ENCODE results near the gene ADGRA1. TPM values are rescaled to one million over a fixed set of nuclear protein-coding genes. Genes with fewer than 3 reads are reported as not detected.

Gene ADGRA1
- total RNA-seq, 1 donor from 2014 or later: not detected

DNA sequence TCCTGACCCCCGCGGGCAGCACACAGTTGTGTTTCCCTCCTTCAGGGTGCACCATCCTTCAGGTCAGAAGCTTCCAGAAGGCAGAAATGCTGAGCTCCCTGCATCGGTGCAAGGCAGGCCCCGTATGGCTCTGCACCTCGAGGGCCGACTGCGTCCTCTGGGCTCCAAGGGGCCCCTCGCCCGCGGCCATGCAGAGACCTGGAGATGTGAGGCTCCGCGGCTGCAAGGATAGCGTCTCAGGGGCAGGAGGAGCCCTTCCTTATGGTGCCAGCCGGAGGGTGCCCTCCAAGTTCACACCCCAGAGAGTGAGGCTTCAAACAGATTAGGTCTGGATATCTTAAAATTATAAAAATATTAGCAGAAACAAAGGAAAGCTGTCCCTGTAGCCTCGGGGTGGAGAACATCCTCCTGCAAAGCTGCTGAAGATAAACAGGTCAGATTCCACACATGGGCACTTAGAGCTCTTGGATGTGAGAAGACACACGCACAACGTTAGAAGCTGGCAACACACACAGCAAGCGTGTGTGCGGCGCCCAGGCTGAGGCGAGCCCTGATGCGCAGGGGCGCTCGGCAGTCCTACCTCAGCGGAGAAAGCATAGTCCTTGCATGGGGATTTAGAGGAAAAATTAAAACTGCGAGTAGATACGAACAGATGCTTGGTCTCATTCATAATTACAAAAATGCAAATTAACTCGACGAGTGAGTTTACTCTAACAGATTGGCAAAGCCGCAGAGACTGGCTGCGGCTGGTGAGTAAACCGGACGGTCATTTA lies 92.7 kb downstream of the ADGRA1 start:
- no peaks in the 10 kb centered on the region for H3K4me1 Mint-ChIP-seq
- DNase-seq: no peak
- H3K36me3 Mint-ChIP-seq (ENCODE audit: low read depth): peaks cover 2% of the 10 kb centered on the region
- H3K27me3 Mint-ChIP-seq: no peaks in the 10 kb centered on the region
- peaks cover 23% of the 10 kb centered on the region for H3K9me3 Mint-ChIP-seq
- intact Hi-C loops (cut with micrococcal nuclease): no loop called here
- no peak overlapping the region for H3K27ac Mint-ChIP-seq
- H3K4me3 Mint-ChIP-seq: no peak overlapping the region

DNA sequence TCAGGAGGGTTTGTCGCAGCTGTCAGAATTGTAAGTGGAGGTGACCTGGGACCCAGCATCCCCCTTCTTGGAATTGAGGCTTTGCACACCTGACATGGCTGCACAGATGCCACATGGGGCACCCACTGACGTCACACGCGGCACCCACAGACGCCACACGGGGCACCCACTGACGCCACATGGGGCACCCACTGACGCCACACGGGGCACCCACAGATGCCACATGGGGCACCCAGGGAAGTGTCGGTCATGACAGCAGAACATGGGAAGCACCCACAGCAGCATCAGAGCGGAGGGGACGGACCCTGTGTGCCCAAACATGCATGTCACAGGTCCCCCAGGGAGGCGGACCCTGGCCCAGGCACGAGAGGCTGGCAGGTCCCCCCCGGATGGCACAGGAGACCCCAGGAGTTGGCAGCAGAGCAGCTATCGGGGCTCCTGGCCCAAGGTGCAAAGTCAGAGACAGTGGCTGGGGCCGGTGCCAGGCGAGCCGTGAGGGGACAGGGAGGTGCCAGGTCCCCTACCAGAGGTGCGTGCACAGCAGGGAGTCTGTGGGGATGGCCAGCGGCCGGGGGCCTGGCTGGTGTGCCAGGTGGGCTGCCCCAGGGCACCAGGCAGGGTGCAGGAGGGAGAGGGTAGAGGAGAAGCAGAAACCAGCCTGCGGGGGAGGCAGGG lies 93.4 kb downstream of the ADGRA1 start:
- Mint-ChIP-seq H3K27ac (no peak overlapping the region), H3K36me3 (ENCODE audit: low read depth) (peaks cover 2% of the 10 kb centered on the region), H3K4me1 (no peaks in the 10 kb centered on the region), H3K9me3 (peaks cover 16% of the 10 kb centered on the region), H3K4me3 (no peak overlapping the region), H3K27me3 (no peaks in the 10 kb centered on the region)
- DNase-seq: no peak
- intact Hi-C loops (cut with micrococcal nuclease): no loop called here

Other genes with a start within 250 kb of the ADGRA1 start
- not detected in 2 replicates for gene CFAP46, start 145.4 kb upstream of the ADGRA1 start, total RNA-seq
- gene KNDC1, start 72.3 kb downstream of the ADGRA1 start, total RNA-seq: 0.19 and 0.21 TPM in 2 replicates
- 0.17 and 0.19 TPM in 2 replicates for gene UTF1, start 142.3 kb downstream of the ADGRA1 start, total RNA-seq
- not detected in 2 replicates for gene VENTX, start 149.9 kb downstream of the ADGRA1 start, total RNA-seq
- 143 and 165 TPM in 2 replicates for gene ADAM8, start 188.9 kb downstream of the ADGRA1 start, total RNA-seq
- gene TUBGCP2, start 220.9 kb downstream of the ADGRA1 start, total RNA-seq: 65.3 and 70.6 TPM in 2 replicates
- gene ZNF511, start 221.0 kb downstream of the ADGRA1 start, total RNA-seq: 83.8 and 87.2 TPM in 2 replicates
- gene CALY, start 249.0 kb downstream of the ADGRA1 start, total RNA-seq: not detected in 2 replicates